Kidney epithelial cell (primary cell): ENCODE results near the gene C16orf89. TPM values are rescaled to one million over a fixed set of nuclear protein-coding genes. Genes with fewer than 3 reads are reported as not detected.

ENCODE experiments used
- DNase-seq: peaks from one replicate; pipeline ENCODE4 v3.0.0-alpha.2; 2010; ENCODE audit warnings: low read depth
- H3K27me3 ChIP-seq: 2 replicates; pipeline ENCODE4 v1.6.0; 2011; ENCODE audit warnings: low read length; ENCODE audit not compliant: control insufficient read depth, insufficient read depth
- H3K36me3 ChIP-seq: 2 replicates; pipeline ENCODE4 v1.5.1; 2011; ENCODE audit warnings: low read length; ENCODE audit not compliant: control insufficient read depth, insufficient read depth
- H3K4me3 ChIP-seq: 2 replicates; pipeline ENCODE4 v1.5.1; 2011; ENCODE audit warnings: low read depth, mild to moderate bottlenecking, control low read depth, low read length
- total RNA-seq: library from RNA; depleted of rRNA; stranded (reverse); fragments of >200 nt; gene quantifications from 2 replicates; pipeline ENCODE4 v1.2.3, GENCODE V29; 2015
- TF ChIP-seq, protein P1 (sequence below): IDR thresholded peaks from 2 replicates; pipeline ENCODE4 v1.5.1; 2011; ENCODE audit warnings: mild to moderate bottlenecking, moderate library complexity, low read length, control low read depth, inconsistent platforms; ENCODE audit not compliant: insufficient read depth, poor library complexity, severe bottlenecking

Gene C16orf89
- total RNA-seq, 1 donor from 2014 or later: 1.0 TPM

- Histone ChIP-seq H3K4me3 (no peak overlapping the region), H3K36me3 (no peaks in the 10 kb centered on the region), H3K27me3 (no peaks in the 10 kb centered on the region)
- TF ChIP-seq, protein P1, sequence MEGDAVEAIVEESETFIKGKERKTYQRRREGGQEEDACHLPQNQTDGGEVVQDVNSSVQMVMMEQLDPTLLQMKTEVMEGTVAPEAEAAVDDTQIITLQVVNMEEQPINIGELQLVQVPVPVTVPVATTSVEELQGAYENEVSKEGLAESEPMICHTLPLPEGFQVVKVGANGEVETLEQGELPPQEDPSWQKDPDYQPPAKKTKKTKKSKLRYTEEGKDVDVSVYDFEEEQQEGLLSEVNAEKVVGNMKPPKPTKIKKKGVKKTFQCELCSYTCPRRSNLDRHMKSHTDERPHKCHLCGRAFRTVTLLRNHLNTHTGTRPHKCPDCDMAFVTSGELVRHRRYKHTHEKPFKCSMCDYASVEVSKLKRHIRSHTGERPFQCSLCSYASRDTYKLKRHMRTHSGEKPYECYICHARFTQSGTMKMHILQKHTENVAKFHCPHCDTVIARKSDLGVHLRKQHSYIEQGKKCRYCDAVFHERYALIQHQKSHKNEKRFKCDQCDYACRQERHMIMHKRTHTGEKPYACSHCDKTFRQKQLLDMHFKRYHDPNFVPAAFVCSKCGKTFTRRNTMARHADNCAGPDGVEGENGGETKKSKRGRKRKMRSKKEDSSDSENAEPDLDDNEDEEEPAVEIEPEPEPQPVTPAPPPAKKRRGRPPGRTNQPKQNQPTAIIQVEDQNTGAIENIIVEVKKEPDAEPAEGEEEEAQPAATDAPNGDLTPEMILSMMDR: no peak
- no peak for DNase-seq
These were observed 38.7 kb downstream of the C16orf89 start for GRCh38 chr16:5027086-5027485.

DNA sequence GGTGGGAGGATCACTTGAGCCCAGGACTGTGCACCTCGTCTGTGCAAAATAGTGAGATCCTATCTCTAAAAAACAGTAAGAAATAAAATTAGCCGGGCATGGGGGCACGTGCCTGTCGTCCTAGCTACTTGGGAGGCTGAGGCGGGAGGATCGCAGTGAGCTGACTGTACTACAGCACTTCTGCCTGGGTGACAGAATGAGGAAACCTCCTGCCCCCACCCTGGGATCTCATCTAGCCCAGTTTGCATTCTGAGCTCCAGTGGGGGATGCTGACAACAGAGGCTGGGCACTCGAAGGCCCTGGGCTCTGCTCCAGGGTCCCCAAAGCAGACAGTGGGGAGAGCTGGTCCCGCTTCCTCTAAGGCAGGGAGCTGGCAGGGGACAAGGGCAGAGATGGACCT is 39.1 kb downstream of the C16orf89 start:
- TF ChIP-seq, protein P1: no peak
- no peak for DNase-seq
- H3K27me3 ChIP-seq: no peaks in the 10 kb centered on the region
- no peaks in the 10 kb centered on the region for H3K36me3 ChIP-seq
- no peak overlapping the region for H3K4me3 ChIP-seq

DNA sequence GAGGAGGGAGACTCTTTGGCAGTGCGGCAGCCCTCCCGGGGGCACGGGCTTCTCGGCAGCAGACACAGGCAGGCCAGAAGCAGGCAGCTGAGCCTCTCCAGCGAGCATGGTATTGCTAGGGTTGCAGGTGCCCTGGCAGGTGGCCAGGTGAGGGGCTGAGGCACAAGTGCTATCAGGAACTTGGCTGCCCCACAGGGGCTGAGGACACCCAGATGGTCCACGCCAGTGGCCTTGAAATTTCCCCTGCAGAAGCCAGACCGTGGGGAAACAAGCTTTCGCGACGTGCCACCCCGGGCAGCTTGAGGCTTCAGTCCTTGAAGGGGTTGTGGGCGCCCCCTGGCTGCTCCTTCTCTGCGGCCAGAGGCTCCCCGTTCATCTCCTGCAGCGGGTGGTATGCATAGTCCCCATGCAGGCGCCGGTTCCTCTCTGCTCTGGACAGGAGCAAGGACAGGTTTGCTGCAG is 40.6 kb downstream of the C16orf89 start:
- TF ChIP-seq, protein P1: peak; percentile 60
- Histone ChIP-seq H3K4me3 (no peak overlapping the region), H3K36me3 (no peaks in the 10 kb centered on the region), H3K27me3 (peaks cover 3% of the 10 kb centered on the region)
- DNase-seq: no peak

DNA sequence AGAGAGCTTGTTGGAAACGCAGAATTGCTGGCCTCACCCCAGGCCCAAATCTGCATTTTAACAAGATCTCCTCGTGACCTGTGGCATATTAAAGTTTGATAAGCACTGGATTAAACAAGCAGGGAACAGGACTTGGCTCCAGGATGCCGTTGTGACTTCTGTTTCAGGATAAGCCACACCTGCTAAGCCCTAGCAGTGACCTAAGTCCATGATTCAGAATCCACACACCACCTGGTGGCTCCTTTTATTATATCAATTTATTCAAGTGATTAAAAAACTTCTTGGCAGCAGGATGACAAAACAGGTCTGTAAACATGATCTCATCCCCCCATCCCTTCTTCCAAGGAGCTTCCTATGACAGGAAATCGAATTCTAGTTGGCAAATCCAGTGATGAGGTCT is 41.1 kb downstream of the C16orf89 start:
- Histone ChIP-seq H3K4me3 (no peak overlapping the region), H3K36me3 (no peaks in the 10 kb centered on the region), H3K27me3 (peaks cover 3% of the 10 kb centered on the region)
- TF ChIP-seq, protein P1: no peak
- no peak for DNase-seq

DNA sequence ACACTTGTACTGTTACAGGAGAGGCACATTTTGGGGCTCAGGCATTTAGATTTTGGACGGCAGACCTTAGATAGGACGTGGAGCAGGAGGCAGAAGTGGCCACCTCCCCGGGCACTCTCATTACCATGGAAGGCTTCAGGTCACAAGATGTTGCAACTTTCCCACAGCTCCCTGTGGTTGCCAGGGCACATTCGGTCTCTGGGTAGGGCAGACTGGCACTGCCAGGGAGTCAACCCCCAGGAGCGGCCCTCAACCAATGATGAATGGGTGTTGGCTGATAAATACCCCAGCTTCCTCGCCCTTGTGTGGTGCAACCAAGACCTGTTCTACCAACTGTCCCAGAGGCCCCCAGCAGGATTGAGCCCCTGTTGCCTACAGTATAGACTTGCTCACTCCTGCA is 43.2 kb downstream of the C16orf89 start:
- no peak for DNase-seq
- Histone ChIP-seq H3K36me3 (no peaks in the 10 kb centered on the region), H3K27me3 (peaks cover 3% of the 10 kb centered on the region), H3K4me3 (no peak overlapping the region)
- TF ChIP-seq, protein P1: no peak

DNA sequence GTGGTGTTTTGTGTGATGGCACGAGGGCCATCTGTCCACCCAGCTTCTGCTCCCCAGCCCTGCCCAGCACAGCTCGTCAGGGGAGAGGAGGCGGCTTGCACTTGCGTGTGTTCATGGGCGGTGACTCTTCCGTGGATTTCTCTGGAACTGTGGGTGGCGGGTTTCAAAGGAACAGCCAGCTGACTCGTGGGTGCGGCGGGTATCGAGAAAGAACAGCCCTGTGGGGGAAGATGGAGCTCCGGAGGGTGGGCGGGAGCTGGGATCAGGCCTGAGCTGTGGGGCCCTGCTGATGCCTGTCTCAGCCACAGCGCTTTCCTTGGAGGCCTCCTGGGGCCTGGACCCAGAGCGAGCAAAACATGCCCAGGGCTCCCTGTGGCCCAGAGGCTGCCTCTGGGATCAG is 45.2 kb downstream of the C16orf89 start:
- H3K4me3 ChIP-seq: no peak overlapping the region
- no peaks in the 10 kb centered on the region for H3K36me3 ChIP-seq
- DNase-seq: no peak
- peaks cover 3% of the 10 kb centered on the region for H3K27me3 ChIP-seq
- TF ChIP-seq, protein P1: no peak
